HG03045 (cell line): Measurements from ENCODE around the gene INSRR.

ENCODE experiments used
- ATAC-seq: cut with Tn5 transposase; IDR thresholded peaks from one replicate; pipeline ENCODE4 v1.9.1; 2021; ENCODE audit warnings: mild to moderate bottlenecking, moderate library complexity; ENCODE audit not compliant: unreplicated experiment

The INSRR gene

DNA sequence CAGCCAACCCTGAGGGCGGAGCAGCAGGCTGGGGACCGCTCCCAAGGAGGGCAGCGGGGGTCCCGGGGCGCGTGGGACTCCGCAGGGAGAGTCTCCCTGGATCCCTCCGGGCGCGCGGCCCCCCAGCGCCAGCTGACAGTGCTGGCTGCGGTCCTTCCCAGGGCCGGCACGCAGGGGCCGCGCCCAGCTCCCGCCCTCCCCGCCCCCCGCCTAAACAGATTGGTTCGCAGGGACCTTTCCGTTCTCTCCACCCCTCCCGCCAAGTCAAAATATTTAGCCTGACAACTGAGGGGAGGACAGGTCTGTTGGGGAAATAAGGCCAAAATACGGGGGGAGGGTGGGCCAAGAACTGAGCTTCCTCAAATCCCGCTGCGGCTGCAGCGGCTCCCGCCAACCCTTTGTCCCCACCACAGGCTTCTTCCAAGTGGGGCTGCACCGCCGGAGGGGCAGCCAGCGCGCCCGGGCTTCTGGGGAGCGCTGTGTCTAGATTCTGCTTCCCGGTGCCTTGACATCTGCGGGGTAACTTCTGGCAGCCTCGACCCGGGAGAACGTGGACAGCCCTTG is at the start of gene INSRR:
INSRR (minus strand) TSS at position 159 of the 564 bp plus-strand sequence. CDS start 496 bp downstream, outside the sequence.
- ATAC-seq: no peak

DNA sequence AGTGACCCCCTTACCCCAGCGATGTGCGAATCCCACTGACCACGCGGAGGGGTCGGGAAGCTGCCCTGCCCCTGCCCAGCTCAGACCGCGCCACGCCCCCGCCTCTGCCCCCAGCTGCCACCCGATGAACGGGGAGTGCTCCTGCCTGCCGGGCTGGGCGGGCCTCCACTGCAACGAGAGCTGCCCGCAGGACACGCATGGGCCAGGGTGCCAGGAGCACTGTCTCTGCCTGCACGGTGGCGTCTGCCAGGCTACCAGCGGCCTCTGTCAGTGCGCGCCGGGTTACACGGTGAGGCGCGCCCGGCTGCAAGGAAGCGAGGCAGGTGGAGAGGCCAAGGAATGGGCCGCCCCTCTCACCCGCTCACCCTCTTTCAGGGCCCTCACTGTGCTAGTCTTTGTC is 49.6 kb upstream of the INSRR start:
- no peak for ATAC-seq

DNA sequence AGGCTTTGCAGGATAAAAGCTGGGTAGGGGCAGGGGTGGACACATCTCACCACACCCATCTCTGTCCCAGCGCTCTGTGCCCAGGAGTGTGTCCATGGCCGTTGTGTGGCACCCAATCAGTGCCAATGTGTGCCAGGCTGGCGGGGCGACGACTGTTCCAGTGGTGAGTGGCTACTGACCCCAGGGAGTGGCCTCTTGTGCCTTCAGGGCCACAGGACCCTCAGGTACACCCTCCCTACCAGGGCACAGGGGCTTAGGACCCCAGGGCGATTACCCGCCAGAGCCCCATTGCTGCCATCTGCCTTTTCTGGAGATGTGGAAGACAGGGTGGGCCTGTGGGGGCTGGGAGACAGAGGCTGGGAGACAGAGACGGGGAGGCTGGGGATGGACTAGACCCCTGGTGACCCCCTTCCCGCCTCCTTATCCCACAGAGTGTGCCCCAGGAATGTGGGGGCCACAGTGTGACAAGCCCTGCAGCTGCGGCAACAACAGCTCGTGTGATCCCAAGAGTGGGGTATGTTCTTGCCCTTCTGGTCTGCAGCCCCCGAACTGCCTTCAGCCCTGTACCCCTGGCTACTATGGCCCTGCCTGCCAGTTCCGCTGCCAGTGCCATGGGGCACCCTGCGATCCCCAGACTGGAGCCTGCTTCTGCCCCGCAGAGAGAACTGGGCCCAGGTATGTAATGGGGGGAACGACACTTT is 47.4 kb upstream of the INSRR start:
- no peak for ATAC-seq

DNA sequence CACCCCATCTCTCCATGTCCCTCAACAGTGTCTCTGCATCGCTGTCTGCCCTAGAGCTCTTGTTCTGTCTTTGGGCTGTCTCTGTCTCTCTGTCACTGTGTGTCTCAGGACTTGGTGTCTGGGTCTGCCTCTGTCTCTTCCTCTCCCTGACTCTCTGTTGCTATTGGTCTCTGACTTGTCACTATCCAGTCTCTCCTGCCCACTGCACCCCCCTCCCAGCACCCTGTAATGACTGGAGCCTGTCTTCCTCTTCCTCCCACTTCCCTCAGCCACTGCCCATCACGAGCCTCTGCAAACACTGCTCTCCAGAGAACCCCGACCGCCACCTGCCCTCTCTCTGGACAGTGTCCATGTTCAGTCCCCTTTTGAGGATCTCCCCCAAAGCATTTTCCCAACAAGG is 46.7 kb upstream of the INSRR start:
- no peak for ATAC-seq

DNA sequence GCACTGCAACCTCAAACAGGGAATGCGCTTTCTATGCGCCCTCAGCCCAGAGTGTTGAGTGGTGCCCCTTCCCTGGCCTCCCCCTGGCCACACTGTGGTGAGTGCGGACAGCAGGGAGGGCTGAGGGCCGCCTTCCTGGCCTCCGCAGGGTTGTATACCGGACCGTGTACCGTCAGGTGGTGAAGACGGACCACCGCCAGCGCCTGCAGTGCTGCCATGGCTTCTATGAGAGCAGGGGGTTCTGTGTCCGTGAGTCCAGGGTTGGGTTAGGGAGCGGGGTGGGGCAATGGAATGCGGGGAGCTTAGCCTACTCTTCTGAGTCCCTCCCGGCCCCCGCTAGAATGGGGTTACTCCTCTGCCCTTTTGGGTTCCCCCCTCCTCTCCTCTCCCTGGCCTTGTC is 46.3 kb upstream of the INSRR start:
- ATAC-seq: no peak

DNA sequence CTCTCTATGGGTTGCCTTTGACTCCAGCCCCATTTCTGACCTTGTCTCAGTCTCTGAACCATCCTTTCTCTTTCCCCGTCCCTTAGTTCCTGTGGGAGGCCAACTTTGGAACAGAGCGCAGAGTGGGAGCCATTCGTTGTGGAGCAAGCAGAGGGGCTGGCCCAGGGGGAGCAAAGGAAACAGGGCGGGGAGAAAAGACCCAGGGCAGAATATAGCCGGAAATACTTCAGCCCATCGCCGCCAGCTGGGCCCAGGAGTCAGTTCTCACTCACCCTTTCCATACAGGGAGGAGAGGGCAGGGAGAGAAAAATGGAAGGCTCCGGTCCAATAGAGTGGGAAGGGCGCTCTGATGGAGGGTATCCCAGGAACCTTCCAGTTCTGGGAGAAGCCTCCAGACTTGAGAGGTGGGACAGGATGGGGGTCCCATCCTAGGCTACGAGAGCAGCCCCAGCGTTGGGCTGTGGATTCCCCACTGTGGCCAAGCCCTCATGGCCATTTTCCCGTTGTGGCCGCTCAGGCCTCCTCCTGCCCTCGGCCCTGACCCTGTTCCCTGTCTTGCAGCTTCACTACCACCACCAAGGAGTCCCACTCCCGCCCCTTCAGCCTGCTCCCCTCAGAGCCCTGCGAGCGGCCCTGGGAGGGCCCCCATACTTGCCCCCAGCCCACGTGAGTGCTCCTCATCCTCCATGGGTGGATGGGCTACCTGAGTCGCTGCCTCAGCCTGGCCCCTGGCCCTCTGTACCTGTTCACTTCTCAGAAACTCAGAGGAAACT is 45.5 kb upstream of the INSRR start:
- no peak for ATAC-seq

DNA sequence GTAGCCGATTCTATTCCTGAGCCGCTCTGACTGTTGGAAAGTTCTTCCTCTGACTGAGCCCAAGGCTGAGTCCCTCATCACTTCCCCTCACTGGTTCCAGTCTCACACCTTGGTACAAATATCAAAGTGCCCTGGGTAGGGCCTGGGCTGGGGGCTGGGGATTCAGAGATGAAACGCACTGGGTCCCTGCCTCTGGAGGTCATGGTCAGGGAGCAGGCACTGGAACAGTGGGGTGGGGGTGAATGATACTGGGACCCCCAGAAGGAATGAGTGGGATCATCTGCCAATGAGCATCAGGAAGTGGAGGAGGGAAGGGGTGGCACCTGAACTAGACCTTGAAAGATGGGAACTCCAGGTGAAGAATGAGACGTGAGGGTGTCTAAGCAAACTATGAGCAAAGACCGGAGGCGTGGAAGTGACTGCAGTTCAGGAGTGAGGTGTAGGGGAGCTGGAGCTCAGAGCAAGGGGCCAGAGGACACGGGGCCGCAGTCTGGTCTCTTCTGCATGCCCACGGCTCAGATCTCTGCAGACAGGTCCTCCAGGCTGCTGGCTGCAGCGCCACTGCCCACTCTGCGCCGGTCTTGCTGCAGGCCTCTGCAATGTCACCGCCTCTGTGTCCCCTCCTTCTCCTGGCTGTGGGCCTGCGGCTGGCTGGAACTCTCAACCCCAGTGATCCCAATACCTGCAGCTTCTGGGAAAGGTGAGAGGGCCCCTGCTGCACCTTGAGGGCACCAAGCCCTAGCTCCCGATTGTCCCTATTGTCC is 44.6 kb upstream of the INSRR start:
- no peak for ATAC-seq

DNA sequence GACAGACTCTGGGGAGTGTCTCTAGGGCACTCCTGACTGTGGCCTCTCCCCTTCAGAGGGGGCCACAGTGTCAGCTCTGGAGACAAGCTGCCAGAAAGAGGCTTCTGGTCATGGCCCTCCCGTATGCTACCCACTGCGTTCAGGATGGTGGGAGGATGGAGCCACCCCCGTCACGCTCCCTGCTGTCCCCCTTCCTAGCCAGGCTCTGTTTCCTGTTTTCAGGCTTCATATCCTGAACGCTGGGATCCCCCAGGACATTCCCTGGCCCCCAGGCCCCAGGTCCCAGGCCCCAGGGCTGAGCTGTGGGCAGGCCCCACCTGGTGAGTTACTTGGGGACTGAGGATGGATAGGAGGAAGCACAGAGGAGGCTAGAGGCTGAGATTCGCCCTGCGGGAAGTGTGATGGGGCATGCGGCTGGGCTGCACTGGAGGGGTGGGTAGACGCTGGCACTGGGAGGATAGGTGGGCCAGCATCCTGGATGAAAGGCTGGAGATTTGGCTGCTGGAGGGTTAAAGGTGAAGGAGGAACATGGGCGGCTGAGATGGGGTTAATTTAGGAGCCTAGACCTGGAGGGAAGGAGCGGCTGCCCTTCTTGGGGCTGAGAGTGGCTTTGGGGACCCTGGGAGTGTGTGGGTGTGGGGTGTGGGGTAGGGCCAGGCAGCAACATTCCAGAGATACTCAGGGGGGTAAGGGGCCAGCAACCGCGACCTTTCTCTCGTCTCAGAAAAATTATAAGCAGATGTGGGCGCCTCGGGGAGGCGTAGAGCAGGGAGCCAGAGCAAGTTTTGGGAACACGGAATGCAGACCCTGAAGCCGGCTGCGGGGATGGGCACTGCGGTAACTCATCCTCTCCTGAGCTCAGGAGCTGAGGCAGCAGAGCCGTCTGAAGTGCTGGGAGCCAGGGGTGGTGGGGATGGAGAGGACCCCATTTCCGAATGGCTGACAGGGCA is 43.3 kb upstream of the INSRR start:
- no peak for ATAC-seq

DNA sequence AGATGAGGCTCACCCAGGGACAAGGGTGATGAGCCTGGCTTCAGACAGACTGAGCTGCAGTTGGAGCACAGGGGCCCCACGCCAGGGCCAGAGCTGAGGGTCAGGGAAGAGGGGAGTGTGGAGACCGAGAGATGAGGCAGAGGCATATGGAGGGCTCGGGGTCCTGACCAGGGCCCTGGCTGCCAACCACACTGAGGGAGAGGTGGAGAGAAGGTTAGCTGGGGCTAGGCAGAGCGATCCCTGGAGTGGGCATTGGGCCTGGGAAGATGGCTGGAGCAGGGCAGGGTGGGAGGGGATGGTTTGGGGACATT is 42.6 kb upstream of the INSRR start:
- ATAC-seq: no peak

DNA sequence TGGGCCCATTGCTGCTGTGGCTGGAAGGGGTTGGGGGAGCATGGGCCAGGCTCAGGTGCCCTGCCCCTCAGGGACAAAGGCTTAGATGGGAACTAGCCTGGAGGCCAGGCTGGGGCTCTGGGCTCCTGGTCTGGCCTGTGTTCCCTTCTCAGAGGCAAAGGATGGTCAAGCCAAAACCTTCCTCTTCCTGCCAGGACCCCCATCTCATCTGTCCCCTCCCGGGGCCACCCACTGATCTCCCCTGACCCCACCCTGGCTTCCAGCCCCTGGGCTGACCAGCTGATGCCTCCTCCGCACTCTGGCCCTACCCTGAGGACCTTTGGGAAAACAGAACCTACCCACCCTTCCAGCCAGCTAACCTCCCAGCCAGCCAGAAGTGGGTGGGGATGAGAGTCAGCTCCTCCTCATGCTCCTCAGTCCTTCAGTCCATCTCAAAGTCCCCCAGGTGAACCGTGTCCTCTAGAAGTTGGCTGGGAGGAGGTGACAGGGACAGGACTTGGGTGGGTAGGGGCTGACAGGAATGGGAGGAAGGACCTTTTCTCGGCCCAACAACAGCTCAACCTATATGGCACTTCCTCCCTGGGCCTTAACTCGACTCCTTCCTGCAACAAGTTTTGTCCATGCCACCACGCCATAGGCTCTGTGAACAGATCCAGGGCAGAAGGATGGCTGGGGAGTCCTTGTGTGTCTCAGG is 42.1 kb upstream of the INSRR start:
- ATAC-seq: no peak

DNA sequence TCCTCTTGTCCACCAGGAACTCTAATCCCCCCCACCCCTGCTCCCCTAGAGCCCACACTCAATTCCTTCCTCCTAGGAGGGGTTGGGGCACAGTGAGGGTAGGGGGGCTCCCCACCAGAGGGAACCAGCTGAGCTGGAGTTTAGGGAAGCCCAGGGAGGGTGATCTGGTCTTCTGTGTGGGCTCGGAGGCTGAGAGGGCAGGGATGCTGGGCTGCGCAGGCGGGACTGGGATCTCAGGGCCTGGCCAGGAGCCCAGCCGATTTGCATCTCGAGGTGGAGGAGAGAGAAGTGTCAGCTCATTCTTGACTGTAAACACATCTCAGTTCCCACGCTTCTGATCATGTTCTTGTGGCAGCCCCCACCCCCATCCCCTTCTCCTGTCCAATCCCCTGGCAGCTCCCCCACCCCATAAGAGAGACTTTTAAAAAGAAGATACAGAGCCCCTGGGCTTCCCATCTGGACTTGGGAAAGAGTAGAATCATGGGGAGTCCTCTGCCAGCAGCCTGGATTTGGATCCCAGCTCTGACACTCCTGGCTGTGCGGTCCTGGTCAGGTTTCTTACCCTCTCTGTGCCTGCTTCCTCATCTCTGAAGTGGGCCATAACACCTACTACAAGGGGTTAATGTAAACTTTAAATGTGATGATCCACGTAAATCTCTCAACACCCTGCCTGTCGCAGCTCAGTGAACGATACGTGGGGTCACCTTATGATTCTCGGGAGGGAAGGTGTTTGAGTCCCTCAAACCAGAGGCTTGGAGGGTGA is 41.2 kb upstream of the INSRR start:
- no peak for ATAC-seq

DNA sequence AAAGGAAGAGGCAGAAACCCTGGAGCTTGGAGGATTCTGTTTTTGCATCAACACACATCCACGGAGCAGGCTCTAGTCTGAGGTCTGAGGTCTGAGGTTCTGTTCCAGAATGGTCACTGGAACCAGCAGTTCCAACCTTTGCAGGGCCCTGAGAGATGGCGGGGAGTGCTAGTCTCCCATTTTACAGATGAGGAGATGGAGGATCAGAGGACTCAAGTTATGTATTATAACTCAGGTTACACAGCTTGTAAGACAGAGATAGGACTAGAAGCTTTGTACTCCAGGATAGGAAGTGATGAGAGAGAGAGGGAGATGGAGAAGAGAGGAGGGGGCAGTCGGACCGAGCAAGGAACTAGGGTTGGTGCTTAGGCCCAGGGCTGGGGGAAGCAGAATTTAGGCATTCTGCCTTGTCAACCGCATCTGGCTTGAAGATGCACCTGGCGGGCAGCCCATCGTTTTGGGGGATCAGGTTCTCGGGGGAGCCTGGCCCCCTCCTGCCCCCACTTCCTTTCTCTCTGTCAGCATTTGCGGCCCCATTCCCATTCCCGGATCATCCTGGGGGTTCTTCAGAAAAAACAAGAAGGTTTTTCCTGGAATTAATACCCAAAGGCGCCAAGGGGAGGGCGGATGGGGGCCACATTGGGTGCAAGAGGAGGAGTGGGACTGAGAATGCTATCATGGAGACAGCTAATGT is 40.2 kb upstream of the INSRR start:
- no peak for ATAC-seq

DNA sequence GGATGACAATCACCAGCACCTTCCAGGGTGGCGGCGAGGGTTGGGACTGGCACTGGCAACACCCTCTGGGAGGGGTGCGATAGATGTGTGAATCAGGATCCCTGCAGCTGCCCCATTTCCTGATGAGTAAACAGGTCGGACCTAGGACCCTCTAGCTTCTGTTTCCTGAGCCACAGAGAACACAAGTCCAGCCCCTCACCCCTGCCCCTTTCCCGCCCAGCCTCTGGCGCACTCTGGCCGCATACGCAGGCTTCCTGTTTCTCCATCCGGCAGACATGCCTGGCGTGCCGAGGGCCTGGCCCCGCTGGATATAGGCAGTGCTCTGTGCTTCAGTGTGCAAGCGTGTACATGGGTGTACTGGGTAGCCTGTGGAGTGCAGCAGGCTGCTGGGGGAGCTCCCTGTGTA is 39.2 kb upstream of the INSRR start:
- ATAC-seq: no peak

DNA sequence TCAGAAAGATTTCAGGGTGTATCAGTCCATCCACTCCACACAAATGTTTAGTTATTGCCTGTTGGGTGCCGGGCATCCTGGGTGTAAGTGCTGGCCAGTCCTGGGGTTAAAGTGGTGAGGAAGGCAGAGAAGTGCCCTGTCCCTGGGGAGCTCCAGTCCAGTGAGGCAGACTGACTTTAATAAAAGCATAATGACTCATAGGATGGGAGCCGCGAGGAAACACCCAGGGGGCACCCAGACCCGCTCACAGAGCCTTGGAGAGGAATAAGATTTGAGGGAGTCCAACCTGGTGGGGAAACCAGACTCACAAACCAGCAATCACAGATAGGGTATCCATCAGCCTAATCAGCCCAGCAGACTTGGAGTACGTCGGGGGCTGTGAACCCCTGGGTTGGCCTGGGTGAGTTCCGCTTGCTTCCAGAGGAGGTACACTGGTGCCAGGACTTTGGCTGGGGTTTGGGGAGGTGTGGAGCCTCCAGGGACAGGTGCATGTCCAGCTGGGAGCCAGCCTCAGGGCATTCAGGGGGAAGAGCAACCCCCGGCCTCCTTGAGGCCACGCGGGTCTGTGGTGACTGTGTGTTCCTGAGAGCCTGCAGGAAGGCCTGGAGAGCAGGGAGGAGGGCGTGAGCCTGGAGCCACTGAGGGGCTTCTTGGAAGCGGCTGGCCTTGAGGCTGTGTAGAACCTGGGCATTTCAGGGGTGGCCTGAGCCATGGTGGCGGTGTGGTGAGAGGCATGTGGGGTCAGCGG is 38.3 kb upstream of the INSRR start:
- ATAC-seq: no peak

DNA sequence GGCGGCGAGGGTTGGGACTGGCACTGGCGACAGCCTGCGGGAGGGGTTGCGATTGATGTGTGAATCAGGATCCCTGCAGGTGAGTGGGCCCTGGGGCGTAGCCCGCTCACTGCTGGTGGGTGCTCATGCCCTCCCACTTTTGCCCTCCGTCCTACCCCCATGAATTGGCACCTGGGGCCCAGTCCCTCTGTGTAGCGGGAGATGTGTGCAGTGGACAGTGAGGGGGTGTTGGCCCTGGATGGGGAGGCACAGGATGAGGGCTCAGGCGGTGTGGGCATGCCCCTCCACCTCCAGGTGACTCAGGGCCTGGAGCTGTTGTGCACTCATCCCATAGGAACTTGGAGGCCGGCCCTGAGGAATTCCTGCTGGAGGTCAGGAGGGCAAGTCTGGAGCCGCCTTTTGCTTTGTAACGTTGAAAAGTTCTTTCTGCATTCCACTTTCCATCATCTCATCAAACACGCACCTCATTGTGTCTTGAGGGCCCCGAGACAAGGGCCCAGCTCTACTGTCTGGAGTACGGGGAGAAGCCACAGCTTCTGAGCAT is 37.6 kb upstream of the INSRR start:
- ATAC-seq: no peak

DNA sequence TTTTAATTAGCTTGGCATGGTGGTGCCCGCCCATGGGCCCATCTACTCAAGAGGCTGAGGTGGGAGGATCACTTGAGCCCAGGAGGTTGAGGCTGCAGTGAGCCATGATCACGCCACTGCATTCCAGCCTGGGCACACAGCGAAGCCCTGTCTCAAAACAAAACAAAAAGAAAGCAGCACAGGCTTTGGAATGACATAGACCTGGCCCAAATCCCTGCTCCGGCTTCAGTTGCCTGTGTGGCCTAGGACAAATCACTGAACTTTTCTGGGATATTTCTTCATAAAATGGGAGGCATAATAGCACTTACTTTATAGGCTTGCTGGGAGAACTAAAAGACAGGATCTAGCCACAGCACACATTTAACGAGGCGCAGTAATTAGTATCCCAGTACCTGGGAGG is 37.0 kb upstream of the INSRR start:
- ATAC-seq: no peak

DNA sequence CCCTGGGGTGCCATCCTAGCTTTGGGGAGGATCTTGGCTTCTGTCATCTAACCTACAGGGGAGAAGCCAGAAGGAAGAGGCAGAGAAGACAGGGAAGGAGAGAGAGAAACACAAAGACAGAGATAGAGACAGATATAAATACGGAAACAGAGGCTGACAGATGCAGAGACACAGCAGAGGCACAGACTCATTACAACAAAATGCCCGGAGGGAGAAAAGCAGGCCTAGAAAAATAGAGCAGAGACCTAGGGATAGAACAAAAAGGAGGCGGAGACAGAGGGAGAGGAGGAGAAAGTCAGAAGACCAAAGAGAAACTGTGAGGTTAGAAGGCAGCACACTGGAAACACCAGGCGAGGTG is 36.5 kb upstream of the INSRR start:
- ATAC-seq: no peak
